ENCODE results near the gene TMEM255B.

The TMEM255B gene

DNA sequence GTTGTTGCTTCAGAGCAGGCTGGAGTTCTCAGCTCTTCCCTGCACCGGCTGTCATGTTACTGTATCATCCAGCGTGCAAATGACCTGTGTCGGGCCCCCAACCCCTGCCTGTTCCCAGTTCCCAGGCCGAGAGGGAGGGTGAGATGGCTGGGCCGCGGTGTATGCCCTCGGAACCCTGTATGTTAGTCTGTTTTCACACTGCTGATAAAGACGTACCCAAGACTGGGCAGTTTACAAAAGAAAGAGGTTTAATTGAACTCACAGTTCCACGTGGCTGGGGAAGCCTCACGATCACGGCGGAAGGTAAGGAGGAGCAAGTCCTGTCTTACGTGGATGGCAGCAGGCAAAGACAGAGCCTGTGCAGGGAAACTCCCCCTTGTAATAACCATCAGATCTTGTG, 10.9 kb downstream of the TMEM255B start:
- no peak for DNase-seq

DNA sequence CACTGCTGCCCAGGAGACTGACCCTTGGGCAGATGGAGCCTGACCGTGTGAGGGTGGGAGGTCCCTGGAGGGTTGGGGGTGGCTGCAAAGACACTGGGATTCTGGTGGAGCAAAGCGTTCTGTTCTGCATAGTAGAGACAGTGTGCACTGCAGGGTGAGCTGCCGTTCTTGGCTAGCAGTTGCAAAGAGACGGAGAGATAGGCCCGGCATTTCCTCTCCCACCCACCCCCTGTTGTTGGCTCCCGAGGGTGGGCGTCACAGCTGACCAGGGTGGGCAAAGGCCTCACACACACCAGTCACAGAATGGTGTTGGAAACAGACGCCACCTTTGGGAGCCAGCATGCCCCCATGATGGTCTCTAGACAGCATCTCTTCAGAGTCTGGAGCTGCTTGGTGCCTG, 11.4 kb downstream of the TMEM255B start:
- DNase-seq: no peak

DNA sequence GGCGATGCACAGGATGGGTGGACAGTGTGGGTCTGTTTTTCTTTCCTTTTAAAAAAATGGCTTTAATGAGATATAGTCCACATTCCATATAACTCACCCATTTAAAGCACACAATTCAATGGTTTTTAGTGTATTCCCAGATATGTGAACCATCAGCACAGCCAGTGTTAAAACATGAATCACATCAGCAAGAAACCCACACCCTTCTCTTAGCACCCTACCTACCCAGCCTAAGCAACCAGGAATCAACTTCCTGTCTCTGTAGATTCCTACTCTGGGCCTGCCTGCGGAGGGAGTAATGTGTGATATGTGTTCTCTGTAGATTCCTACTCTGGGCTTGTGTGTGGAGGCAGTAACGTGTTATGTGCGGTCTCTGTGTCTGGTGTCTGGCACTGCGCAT, 11.9 kb downstream of the TMEM255B start:
- no peak for DNase-seq

DNA sequence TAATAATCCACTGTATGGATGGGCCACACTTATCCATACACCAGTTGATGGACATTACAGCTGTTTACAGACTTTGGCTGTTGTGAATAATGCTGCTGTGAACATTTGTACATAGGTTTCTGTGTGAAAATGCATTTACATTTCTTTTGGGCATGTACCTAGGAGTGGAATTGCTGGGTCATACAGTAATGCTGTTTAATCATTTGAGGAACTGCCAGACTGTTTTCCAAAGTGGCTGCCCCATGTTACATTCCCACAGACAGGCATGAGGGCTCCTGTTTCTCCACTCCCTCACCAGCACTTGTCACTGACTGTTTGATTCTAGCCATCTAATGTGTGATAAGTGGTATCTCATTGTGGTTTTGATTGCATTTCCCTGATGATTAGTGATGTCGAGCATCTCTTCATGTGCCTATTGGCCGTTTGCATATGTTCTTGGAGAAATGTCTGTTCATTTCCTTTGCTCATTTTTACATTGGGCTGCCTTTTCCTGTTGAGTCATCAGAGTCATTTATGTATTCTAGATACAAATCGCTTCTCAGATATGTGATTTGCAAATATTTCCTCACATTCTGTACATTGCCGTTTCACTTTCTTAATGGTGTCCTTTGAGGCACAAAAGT, 12.8 kb downstream of the TMEM255B start:
- no peak for DNase-seq

DNA sequence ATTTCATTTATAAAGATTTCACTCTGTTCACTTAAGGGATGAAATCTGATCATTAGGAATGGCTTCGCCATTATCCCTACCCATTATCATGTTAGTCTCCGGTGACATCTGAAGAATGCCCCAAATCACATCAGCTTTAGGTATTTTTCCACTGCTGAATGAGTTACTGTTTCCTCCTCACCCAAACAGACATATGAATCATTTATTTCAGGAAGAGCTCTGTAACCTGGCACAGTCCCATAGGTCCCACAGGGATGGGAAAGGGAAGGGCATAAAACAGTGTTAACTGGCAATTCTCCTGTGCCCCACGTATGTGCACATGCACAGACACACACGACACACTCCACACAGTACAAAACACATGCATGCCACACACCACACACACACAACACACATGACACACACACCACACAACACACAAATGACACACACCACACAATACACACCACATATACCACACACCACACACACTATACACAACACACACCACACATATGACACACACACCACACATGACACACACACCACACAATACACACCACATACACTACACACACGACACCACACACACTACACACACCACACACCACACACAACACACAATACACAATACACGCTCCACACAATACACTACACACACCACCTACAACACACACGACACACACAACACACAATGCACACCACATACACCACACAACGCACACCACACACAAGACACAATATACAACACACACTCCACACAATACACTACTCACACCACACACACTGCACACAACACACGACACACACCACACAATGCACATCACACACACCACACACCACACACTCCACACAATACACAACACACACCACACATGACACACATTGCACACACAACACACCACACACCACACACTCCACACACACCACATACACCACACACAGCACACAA, 15.4 kb downstream of the TMEM255B start:
- no peak for DNase-seq

DNA sequence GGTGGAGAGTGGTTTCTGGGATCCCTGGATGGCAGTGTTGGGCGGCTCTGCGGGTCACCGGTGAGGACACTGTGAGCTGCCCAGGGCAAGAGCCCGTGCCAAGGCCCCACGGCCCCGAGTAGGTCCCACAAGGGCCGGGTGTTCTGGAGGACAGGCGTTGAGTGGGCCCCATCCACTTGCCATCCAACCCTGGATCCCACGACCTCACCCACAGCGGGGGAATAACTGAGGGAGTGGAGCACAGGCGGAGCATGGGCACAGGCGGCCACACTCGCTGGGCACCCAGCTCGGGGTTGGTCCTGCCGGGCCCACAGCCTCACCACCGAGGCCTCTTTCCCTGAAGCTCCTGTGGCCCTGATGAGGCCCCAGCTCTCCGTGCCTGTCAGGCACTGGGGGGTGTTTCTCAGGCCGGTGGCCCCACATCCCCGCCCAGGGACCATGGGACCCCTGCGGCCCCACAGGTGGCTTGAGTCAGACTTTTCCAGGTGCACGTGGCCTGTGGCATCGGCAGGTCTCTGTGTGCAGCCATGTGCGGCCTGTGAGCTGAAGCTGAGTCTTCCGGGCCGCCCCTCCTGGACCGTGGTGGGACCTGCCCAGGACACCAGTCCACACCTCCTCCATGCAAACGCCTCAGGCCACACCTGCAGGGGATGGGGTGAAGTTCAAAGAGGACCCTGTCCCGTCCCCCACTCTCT, 16.6 kb downstream of the TMEM255B start:
- DNase-seq: no peak

DNA sequence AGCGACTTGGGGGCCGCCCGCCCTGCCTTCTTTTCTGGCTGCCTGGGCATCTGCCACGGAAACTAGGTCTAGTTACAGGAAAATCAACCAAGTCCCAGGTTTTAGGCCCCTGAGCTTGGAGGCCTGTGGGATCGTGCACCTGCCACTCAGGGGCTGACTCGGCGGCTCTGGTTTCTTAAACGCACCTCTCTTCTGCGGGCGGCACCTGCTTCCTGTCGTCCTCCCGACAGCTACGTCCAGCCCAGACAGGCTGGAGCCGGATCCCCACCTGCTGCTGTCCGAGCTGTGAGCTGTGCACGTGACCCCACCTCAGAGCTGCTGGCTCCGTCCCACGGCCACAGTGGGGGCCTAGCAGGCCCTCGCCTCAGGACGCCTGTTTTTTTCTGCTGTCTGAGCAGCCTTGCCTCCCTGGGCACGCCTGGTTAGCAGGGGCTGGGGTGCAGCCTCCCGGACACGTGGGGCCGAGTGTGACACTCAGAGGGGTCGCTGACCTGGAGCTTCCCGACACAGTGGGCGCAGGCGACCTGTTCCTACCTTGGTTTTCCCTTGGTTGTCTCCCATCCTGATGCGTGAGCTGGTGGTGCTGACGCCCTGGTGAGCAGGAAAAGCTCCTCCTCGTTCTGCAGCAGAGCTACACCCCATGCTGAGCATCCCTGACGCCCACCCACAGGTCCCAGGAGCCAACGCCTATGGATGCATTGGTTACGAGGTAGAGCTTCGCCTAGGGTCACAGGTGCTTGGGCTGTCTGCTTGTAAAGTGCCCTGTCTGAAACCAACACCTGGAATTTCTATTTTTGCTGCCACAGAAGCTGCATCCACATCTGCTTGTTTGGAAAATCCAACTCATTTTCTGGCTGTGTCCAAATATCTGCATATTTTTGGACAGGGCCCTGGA, 17.5 kb downstream of the TMEM255B start:
- DNase-seq: peak in 2 of 3 experiments; percentile 32 to 82

DNA sequence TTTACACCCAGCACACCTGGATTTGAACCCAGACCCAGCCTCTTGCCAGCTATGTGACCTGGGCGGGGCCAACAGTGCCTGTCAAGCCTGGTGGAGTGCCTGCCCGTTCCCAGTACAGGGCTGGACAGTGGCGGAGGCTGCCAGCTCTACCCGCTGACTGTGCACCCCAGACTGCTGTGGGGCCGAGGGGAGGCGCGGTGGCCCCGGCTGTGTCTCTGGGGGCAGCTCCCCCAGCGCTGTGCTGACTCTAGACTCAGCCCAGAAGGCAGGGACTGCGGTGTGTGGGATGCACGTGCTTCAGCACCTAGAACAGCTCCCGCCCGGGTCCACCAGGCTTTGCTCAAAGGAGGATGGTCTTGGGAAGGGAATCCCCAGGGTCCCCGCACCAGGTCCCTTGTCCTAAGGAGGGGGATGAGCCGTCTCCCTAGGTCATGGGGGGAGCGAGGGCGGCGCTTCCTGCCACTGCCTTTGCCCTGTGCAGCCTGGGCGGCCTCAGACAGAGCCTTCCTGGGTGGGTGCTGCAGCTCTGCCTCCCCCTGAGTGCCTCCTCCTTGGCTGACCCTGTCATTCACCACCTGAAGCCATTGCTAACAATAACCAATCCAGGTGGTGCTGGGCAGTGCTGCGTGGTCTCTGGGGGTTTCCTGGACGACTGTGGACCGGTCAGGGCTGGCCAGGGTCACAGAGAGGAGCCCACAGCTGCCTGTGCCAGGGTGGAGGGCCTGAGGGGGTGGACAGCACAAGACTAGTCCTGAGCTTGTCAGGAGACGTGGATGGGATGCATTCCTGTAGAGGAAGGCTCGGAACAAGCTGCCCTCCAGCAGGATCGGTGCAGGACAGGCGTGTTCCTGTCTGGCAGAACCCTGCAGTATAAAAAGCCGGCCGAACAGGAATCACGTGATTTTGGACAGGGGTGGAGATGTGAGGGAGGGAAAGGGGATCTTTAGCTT, 18.6 kb downstream of the TMEM255B start:
- no peak for DNase-seq

DNA sequence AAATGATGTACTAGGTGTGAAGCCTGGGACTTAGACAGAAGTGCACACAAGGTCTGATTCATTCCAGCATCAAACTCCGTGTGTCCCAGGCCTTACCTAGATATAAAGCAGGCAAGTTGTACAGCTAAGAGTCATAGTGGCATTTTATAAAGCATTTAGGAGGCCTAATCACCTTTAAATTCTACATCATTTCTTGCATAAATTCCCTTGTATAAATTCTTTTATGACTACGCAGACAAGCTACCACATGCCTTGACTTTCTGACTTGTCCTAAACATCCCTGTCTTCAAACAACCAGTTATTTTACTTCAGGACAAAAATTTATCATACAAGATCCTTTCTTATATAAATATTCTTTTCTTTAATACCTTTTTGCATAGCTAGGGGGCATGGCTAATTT, 22.5 kb downstream of the TMEM255B start:
- DNase-seq: no peak

DNA sequence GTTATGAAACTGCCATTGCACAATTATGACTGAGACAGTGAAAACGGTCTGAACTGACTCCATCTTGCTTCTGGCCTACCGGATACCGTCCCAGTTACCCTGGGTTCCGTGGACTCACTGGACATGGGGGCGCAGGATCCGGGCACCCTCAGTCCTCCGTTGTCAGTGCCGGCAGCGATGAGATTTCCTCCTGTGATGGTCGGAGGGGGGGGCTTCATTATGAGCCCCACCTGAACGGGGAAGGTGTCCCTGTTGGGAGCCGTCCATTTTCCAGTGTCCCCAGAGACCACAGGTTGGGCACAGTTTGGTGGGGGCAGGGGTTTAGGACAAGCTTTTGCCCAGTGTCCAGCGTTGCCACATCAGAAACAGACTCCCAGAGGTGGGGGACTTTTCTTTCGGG, 23.4 kb downstream of the TMEM255B start:
- DNase-seq: no peak

DNA sequence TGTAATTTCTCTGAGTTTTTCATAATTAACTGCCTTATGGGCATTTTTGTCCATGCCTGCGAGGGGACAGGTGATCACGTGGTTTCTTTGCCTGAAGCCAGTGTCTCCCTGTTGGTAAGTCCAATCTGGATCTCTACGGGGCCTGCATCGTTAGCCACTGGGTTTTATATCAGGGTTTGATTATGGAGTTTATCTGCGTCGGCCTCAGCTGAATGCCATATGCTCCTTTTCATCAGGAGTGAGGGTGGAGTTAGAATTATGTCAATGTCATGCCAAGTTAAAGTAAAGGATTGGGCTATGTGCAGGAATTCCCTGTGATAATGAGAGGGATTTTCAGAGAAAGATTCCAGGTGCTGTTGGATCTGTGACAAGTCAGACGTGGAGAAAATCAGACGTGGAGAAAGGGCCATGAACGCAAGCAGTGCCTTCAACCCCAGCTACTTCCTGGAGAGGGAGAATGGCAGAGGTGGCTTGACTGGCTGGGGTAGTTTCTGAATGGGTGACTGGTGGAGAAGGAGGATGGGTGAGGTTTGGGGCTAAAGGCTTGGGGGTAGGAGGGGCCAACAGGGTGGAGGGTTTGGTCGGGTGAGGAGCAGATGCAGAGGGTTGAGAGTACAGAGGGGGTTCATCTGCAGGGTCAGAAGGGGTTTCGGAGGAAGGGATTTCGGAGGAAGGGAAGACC, 24.3 kb downstream of the TMEM255B start:
- DNase-seq: no peak

DNA sequence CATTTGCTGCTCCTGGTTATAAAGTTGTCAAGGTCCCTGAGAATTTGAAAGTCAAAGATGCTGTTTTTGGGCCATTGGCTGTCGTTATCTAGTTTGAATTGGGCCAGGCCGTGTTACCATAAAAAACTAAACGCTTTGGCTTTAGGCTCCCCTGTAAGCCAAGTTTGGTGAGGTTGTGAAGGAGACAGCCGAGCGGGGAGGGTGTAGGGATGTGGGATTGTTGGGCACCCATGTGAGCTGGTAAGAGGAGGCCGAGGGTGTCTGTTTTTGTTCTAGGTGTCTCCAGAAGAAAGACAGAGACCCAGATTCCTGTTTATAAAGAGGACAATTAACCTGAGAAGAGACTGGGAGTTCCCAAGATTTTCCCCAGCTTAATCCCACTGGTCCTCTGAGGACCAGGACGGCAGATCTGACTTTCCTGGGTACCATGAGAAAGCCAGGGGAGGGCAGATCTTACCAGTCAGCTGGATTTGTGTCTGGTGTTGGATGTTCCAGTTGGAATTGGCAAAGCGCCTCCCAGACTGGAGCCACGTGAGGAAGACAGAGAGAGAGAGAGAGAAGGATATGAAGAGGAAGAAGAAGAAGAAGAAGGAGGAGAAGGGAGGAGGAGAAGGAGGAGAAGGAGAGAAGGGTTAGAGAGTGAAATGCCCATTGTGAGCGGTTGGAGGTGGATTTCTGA, 25.1 kb downstream of the TMEM255B start:
- DNase-seq: no peak

DNA sequence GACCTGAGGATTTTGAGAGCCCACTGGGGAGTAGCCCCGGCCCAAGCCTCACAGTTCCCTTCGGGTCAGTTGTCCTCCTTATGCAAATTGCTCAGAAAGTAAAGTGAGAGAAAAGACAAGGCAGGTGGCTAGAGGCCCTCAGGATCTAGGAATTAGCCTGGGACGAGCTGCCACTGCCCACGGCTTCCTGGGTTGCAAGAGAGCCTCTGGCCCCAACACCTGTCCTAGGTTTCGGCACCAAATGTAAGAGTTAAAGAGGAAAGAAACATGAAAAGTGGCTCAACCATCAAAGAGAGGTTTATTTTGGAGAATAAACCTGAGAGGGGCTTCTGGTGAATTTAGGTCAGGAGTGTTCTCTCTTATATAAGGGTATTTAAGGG, 25.6 kb downstream of the TMEM255B start:
- DNase-seq: no peak

DNA sequence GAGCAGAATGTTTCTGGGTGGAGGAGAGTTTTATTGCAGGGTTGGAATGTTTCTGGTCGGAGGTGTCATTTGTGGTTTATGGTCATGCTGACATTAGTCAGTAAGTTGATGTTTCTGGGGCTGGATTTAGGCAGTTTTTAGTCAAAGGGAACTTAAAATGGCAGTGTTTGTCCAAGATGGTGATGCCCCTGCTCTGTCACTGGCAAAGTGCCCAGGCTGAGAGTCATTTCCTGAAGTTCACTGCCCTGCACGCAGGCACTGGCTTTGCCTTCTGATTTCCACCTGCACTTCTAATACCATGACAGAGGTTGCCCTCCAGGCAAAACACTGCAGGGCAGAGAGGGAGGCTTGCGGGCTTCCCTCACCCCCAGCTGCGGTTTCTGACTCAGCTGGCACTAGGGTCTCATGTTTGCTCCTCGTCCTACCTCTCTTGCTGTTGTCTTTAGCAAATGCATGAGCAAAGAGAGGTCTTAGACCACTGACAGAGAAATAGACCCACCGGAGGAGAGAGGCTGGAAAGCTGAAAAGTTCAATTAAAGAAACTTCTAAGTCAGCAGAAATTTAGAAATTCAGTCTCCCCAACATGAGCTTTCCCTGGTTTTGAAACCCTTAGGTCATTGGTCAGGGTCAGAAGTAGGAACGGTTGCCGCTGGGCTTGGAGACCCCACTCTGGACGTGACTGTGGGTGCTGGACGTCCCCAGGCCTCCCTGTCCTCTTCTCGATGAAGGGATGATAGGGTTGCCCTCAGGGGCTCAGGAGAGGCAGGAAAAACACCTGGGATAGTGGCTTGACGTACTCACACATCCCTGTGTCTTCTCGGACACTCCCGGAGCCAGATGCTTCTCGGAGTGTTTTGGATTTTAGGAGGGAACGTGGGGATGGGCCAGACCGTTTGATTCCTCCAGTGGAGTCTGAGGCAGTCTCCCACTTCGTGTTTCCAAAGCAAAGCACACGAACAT, 26.3 kb downstream of the TMEM255B start:
- DNase-seq: no peak

DNA sequence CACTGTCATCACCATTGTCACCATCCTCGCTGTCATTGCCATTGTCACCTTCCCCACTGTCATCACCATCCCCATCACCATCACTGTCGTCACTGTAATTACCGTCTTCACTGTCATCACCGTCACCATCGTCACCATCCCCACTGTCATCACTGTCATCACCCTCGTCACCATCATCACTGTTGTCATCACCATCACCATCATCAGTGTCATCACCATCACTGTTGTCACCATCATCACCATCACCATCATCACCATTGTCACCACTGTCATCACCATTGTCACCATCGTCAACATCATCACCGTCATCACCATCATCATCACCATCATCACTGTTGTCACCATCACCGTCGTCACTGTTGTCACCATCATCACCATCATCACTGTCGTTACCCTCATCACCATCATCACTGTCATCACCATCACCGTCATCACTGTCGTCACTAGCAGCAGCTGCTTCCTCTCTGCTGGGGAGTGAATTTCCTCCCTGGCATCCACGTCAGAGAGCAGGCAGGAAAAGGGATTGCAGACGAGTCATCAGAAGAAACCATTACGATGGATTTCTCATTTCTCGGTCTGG, 27.3 kb downstream of the TMEM255B start:
- DNase-seq: no peak

DNA sequence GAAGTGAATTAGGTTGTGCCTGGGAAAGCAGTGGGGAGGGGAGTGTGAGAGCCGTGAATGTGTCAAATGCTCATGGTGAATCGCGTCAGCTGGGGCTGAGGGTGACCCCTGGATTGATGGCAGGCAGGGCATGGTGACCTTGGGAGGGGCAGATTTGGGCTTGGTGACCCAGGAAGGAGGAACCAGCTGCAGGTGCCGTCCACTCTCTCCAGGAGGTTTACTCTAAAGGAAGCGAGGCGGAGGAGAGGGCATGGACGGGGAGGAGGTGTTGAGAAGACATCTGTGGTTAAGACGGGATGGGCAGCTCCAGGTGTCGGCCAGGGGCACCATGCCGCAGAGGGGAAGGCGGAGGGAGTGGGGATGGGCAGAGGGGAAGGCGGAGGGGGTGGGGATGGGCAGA, 28.7 kb downstream of the TMEM255B start:
- DNase-seq: no peak

DNA sequence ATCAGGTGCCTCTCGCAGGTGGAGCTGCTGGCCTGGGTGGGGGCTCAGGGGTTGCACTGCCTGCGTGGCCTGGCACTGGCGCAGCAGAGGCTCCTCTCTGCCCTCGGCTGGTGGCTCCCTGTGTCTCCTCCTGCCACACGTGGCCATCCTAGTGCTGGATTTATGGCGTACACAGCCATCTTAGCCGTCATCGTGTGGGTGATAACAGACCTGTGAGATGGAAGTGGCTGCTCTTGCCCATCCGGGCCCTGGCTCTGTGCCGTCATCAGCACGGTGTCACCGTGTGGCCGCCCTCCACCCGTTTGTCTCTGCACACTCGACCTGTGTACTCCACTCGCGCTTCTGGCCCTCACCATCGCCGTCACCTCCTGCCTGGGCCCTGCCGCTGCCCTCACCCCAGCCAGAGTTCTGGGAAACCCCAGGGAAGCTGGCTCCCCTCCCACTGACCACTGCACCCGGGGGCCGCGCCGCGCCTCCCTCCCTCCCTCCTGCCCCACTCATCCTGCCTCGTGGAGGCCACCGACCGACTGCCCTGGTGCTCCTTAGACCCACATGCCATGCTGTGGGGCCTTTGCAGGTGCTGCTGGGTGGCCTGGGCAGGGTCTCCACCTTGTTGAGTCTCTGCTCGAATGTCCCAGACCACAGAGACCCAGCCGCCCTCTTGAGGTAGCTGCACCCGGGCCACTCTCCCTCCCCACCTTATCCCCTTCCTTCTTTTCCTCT, 29.5 kb downstream of the TMEM255B start:
- no peak for DNase-seq

DNA sequence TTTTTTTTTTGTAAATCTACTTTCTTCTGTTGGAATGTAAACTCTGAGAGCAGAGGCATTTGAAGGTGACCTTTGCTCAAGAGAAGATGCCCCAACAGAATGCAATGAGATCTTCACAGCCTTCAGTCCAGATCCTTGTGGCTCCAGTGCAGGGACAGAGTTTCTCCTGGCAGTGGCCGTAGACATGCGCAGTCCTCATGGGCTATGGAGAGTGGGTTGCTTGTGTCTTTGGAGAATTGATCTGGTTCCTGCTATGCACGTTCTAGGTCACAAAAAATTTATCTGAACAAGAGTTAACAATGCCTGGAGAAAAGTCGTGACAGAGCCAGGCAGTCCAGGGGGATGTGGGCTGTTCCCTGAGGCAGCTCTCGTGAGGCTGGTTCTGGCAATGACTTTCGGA, 30.1 kb downstream of the TMEM255B start:
- DNase-seq: no peak

Measured in NCI-H1417 (cell line).